Measurements from ENCODE around the gene RAB43.
"Not testable (repeated sequence)": the region's sequence is repeated elsewhere in the genome, so short reads cannot be mapped to it uniquely, and the experiment has no call there.

RAB43 gene

DNA sequence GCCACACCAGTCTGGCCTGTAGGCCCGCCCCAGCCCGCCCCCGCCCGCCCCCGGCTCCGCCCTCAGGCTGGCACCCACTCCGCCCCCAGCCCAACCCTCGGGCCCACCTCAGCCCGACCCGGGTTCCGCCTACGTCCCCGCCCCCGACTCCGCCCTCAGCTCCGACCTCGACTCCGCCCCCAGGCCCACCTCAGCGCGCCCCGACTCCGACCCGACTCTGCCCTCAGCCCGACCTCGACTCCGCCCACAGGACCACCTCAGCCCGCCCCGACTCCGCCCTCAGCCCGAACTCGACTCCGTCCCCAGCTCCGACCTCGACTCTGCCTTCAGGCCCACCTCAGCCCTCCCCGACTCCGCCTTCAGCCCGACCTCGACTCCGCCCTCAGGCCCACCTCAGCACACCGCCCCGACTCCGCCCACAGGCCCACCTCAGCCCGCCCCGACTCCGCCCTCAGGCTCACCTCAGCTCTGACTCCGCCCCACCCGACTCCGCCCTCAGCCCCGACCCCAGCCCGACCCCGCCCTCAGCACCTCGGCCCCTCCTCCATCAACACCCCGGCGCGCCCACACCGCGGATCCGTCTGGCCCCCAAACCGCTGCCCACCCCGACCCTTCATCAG is at the start of gene RAB43:
Gene RAB43, minus strand, starts transcription at position 13 of the 620 bp plus-strand sequence. CDS start 315 bp downstream, outside the sequence.
- peak; percentile 37 for DNase-seq (ENCODE audit: extremely low read depth, low read depth)
- peak within 1 kb of the TSS; percentile 70 for H3K4me3 ChIP-seq (replicated peaks; ENCODE audit: low read depth, low read length)
- TF ChIP-seq, protein P1, sequence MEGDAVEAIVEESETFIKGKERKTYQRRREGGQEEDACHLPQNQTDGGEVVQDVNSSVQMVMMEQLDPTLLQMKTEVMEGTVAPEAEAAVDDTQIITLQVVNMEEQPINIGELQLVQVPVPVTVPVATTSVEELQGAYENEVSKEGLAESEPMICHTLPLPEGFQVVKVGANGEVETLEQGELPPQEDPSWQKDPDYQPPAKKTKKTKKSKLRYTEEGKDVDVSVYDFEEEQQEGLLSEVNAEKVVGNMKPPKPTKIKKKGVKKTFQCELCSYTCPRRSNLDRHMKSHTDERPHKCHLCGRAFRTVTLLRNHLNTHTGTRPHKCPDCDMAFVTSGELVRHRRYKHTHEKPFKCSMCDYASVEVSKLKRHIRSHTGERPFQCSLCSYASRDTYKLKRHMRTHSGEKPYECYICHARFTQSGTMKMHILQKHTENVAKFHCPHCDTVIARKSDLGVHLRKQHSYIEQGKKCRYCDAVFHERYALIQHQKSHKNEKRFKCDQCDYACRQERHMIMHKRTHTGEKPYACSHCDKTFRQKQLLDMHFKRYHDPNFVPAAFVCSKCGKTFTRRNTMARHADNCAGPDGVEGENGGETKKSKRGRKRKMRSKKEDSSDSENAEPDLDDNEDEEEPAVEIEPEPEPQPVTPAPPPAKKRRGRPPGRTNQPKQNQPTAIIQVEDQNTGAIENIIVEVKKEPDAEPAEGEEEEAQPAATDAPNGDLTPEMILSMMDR (IDR thresholded peaks at IDR 0.05; ENCODE audit: low read depth, low read length, missing control alignments): no peak

DNA sequence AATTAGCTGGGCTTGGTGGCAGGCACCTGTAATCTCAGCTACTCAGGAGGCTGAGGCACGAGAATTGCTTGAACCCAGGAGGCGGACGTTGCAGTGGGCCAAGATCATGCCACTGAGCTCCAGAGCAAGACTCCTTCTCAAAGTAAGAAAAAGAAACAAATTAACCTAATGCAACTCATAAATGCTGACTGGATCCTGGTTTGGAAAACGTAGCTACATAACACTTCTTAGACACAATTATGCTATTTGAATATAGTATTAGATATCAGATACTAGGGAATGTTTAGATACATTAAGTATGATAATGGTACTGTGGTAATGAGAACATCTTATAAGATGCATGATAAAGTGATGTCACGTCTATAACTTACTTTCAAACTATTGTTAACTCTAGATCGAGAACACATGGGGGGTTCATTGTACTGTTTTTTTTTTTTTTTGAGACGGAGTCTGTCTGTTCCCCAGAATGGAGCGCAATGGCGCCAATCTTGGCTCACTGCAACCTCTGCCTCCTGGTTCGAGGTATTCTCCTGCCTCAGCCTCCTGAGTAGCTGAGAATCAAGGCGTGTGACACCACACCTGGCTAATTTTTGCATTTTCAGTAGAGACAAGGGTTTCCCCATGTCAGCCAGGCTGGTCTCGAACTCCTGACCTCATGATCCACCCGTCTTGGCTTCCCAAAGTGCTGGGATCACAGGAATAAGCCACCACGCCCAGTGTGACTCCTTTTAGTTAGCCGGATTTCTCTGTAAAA is 45.2 kb upstream of the RAB43 start:
- TF ChIP-seq, protein P1 (IDR thresholded peaks at IDR 0.05; ENCODE audit: low read depth, low read length, missing control alignments): no peak
- no peak for DNase-seq (ENCODE audit: extremely low read depth, low read depth)
- H3K4me3 ChIP-seq (replicated peaks; ENCODE audit: low read depth, low read length): no peak overlapping the region

DNA sequence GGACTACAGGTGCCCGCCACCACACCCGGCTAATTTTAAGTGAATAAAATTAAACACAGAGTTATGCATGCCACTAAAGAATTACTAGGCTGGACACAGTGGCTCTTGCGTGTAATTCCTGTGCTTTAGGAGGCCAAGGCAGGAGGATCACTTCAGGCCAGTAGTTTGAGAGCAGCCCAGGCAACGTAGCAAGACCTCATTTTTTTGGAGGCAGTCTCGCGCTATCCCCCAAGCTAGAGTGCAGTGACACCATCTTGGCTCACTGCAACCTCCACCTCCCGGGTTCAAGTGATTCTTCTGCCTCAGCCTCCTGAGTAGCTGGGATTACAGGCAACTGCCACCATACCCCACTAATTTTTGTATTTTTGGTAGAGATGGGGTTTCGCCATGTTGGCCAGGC is 44.0 kb upstream of the RAB43 start:
- not testable (repeated sequence) for H3K4me3 ChIP-seq (replicated peaks; ENCODE audit: low read depth, low read length); DNase-seq (ENCODE audit: extremely low read depth, low read depth)

DNA sequence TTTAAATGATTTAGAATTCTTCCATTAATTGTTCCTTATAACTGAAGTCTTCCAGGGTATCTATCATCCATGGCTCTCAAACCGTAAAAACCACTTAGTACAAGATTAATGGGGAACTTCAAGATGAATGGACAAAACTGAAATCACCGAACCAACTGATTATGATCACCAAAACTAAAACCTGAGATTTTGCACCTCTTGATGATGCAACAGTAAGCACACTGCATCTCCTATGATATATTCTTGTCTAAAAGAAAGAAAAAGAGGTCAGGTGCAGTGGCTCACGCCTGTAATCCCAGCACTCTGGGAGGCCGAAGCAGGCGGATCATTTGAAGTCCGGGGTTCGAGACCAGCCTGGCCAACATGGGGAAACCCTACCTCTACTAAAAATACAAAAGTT is 42.9 kb upstream of the RAB43 start:
- TF ChIP-seq, protein P1 (IDR thresholded peaks at IDR 0.05; ENCODE audit: low read depth, low read length, missing control alignments): no peak
- no peak for DNase-seq (ENCODE audit: extremely low read depth, low read depth)
- no peak overlapping the region for H3K4me3 ChIP-seq (replicated peaks; ENCODE audit: low read depth, low read length)

DNA sequence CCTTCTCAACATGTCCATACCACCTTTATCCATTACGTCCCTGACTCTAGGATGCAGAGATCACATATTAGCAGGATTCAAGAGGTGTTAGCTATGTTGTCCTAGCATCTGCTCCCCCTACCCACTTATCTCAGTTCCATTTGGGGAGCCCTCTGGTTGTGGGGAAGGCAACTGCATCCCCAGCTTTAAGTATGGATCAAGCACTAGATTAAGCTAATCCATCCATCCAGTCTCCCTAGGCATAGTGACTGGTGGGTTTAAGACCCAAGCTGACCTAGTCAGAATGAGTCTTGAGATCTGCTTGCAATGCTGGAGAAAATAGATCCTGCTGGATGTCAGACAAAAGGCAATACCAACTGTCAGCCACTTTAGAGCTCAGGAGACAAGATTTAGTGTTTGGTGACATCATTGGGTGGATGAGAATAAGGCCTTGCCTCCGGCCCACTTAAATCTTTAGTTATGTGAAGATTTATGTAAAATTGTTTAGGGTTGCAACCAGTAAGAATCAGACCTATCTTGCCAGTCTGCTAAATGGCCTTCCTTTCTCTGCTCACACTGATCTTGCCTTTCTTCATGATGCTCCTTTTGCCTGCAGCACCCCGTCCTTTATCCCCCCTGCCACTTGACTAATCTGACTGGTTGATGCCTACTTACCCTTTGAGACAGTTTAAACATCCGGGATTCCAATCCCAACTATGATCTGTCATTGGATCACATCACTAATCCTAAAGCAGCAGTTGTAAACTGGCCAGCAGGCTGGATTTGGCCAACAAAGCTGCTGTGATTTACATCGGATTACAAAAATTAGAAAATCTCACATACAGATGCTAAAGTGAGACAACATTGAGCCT is 41.4 kb upstream of the RAB43 start:
- H3K4me3 ChIP-seq (replicated peaks; ENCODE audit: low read depth, low read length): peak overlapping the region; percentile 95
- DNase-seq (ENCODE audit: extremely low read depth, low read depth): no peak
- TF ChIP-seq, protein P1 (IDR thresholded peaks at IDR 0.05; ENCODE audit: low read depth, low read length, missing control alignments): peak; percentile 33

DNA sequence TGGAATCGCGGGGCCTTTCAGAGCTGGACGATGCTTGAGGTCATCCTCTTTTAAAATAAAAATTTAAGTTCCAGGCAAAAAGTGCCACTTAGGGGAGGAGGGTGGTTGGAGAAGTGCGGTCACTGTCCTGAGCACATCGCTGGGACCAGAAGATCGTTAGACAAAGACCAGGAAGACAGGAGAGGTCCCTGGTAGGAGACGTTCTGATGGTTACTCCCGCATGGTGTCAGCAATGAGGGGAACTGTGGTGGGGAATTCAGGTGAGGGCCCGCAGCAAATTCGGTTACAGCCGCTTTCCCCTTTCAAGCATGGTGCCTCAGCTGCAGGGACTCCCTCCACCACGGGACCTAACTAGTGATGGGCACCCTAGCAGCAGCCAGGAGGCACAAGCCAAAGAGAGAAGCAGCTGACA is 40.3 kb upstream of the RAB43 start:
- peak overlapping the region; percentile 95 for H3K4me3 ChIP-seq (replicated peaks; ENCODE audit: low read depth, low read length)
- TF ChIP-seq, protein P1 (IDR thresholded peaks at IDR 0.05; ENCODE audit: low read depth, low read length, missing control alignments): no peak
- DNase-seq (ENCODE audit: extremely low read depth, low read depth): no peak
